ENCODE measurements around the gene RHOG.
"Not testable (repeated sequence)": the region's sequence is repeated elsewhere in the genome, so short reads cannot be mapped to it uniquely, and the experiment has no call there.

Gene RHOG

DNA sequence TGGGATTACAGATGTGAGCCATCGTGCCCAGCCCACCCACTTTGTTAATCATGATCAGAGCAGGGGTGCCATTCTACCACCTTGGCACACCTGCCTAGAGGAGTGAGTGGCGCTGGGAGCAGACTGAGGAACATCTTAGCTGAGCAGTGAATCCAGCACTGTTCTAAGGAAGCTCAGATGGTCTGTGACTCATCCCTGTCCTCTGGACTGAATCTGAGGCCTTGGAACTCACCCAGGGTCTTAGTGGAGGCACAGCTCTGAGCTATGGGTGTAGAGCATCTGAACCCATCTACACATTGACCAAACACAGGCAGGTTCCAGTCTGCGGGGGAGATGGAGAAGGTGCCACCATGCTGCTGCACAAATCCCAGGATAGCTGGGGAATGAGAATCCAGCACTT lies 17.5 kb downstream of the RHOG start:
- H3K4me3 ChIP-seq (ENCODE audit: low read depth, low read length) = no peak overlapping the region
- TF ChIP-seq, protein P1, sequence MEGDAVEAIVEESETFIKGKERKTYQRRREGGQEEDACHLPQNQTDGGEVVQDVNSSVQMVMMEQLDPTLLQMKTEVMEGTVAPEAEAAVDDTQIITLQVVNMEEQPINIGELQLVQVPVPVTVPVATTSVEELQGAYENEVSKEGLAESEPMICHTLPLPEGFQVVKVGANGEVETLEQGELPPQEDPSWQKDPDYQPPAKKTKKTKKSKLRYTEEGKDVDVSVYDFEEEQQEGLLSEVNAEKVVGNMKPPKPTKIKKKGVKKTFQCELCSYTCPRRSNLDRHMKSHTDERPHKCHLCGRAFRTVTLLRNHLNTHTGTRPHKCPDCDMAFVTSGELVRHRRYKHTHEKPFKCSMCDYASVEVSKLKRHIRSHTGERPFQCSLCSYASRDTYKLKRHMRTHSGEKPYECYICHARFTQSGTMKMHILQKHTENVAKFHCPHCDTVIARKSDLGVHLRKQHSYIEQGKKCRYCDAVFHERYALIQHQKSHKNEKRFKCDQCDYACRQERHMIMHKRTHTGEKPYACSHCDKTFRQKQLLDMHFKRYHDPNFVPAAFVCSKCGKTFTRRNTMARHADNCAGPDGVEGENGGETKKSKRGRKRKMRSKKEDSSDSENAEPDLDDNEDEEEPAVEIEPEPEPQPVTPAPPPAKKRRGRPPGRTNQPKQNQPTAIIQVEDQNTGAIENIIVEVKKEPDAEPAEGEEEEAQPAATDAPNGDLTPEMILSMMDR (IDR thresholded peaks at IDR 0.05; ENCODE audit: borderline replicate concordance, insufficient read depth, low read depth, low read length) = no peak

DNA sequence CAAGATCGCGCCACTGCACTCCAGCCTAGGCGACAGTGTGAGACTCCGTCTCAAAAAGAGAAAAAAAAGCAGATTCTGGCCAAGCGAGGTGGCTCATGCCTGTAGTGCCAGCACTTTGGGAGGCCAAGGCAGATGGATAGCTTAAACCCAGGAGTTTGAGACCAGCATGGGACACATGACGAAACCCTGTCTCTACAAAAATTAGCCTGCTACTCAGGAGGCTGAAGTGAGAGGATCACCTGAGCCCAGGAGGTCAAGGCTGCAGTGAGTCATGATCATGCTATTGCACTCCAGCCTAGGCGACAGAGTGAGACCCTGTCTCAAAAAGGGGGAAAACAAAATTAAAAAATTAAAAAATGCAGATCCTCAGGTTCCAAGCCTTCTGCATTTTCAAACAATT lies 18.4 kb downstream of the RHOG start:
- H3K4me3 ChIP-seq (ENCODE audit: low read depth, low read length) = no peak overlapping the region
- TF ChIP-seq, protein P1 (IDR thresholded peaks at IDR 0.05; ENCODE audit: borderline replicate concordance, insufficient read depth, low read depth, low read length) = no peak

DNA sequence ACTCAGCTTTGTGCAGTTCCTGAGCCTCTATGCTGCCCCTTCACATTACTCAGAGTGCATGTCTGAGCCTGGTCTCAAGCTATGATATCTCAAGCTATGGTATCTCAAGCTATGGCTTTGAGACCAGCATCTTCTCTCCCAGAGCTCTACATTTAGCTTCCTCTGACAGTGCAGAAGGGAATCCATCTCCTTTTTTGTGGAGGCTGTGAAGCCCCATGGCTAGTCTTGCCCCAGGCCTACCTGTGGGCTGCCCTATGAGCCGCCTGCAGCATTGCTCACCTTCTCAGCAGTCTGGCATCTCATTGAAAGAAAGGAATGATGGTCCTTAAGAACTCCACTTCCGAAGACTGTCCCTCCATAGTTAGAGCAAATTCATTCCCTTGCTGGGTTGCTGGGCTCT lies 19.8 kb downstream of the RHOG start:
- H3K4me3 ChIP-seq (ENCODE audit: low read depth, low read length) = no peak overlapping the region
- TF ChIP-seq, protein P1 (IDR thresholded peaks at IDR 0.05; ENCODE audit: borderline replicate concordance, insufficient read depth, low read depth, low read length) = no peak

DNA sequence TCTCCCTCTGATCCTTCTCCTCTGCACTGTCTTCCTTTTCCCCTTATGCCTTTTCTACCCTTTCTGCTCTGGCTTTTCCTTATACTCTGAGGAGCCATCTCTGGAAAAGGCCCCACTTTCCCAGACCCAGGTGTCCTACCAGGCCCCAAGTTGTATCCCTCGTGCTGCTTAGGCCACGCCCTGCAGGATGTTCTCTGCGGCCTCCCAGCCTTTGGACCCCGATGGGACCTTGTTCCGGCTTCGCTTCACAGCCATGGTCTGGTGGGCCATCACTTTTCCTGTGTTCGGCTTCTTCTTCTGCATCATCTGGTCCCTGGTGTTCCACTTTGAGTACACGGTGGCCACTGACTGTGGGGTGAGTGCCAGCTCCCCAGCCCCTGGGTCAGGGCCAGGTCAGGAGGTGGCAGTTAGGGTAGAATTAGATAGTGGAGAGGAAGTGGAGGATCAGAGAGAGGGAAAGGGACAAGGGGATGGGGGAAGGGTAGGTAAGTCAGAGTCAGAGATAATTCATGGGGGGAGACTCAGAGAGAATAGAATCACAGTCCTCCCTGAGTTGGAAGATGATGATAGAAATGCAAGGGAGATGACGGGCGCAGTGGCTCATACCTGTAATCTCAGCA lies 23.5 kb downstream of the RHOG start:
- H3K4me3 ChIP-seq (ENCODE audit: low read depth, low read length) = no peak overlapping the region
- TF ChIP-seq, protein P1 (IDR thresholded peaks at IDR 0.05; ENCODE audit: borderline replicate concordance, insufficient read depth, low read depth, low read length) = no peak

DNA sequence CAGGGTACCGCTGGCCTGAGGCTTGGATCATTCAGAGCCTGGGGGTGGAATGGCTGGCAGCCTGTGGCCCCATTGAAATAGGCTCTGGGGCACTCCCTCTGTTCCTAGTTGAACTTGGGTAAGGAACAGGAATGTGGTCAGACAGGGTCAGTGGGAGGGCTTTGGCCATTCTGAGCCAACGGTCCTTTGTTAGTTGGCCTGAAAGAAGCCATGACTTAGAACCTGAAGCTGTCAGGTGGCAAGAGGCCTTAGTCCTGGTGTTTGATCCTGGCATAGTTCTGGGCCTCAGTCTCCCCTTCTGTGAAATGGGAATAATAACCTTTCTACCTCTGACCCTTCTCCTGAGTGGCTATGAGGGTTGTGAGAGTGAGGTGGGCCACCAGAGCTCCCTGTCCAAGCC lies 24.1 kb downstream of the RHOG start:
- TF ChIP-seq, protein P1 (IDR thresholded peaks at IDR 0.05; ENCODE audit: borderline replicate concordance, insufficient read depth, low read depth, low read length) = no peak
- H3K4me3 ChIP-seq (ENCODE audit: low read depth, low read length) = no peak overlapping the region

DNA sequence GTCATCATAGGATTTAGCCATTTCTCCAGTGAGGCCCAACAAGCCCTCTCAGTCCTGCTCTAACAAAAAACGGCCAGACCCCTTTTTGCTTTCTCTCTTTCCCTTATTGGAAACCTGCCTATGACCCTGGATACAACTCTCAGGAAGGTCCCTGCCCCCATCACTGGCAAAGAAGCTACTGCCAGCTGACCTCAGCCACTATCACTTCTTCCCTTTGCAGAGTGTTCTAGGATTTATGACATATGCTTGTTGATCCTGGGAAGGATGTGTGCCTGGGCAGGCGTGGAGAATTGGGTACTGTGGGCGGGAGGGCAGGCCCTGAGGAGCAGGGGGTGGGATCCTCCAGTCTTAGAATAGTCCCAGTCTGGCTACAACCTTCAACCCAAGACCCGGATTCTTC lies 24.9 kb downstream of the RHOG start:
- TF ChIP-seq, protein P1 (IDR thresholded peaks at IDR 0.05; ENCODE audit: borderline replicate concordance, insufficient read depth, low read depth, low read length) = no peak
- H3K4me3 ChIP-seq (ENCODE audit: low read depth, low read length) = no peak overlapping the region

DNA sequence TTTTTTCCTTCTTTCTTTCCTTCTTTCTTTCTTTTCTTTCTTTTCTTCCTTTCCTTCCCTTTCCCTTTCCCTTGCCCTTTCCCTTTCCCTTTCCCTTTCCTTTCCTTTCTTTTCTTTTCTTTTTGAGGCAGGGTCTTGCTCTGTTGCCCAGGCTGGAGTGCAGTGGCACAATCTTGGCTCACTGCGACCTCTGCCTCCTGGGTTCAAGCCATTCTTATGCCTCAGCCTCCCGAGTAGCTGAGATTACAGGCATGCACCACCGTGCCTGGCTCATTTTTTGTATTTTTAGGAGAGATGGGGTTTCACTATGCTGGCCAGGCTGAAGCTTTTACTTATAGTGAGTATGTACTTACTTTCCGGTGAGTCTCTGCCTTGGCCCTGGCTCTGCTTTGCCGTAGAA lies 25.9 kb downstream of the RHOG start:
- H3K4me3 ChIP-seq (ENCODE audit: low read depth, low read length) = not testable (repeated sequence)

DNA sequence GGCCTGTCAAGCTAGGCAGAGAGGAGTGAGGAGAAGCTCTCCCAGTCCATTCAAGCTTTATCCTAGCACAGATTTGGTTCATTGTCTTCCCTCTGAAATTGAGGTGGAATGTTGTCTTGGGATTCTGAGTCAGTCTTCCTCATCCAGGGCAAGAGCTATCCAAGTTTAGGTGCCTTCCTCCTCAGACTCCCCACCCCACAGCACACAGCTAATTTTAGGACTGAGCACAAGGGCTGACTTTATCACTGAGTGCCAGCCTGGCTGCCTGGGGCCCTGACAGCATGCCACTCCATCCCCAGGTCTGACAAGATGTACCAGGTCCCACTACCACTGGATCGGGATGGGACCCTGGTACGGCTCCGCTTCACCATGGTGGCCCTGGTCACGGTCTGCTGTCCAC lies 29.8 kb downstream of the RHOG start:
- TF ChIP-seq, protein P1 (IDR thresholded peaks at IDR 0.05; ENCODE audit: borderline replicate concordance, insufficient read depth, low read depth, low read length) = no peak

More for the DNA sequence above, 29.8 kb downstream of the RHOG start:
- H3K4me3 ChIP-seq (ENCODE audit: low read depth, low read length) = no peak overlapping the region

All from GM12875 (cell line).